ENCODE measurements around the gene VMO1. TPM values are rescaled to one million over a fixed set of nuclear protein-coding genes. Genes with fewer than 3 reads are reported as not detected.

VMO1 gene
- total RNA-seq, 4 donors from 2014 or later: 1.3 to 3.5 TPM; not detected in 2

DNA sequence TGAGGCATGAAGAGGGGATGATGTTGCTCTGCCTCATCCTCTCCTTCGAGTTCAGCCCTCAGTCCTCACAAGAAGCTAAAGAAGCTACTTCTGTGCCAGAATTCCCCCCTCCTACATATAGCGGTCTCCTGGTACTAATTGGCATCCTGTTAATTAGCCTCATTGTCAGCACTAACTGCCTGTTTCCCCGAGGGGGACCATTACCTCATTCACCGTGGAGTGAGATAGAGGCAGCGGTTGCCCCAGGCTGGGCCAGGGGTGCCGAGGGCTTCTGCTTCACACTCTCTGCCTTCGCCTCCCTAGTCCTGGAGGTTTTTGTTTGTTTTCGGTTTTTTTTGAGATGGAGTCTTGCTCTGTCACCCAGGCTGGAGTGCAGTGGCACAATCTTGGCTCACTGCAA, 41.2 kb upstream of the VMO1 start:
- 77 to 85% methylated on average over 5 to 6 of the region's 8 CpGs for WGBS, 2 donors (ENCODE audit: low coverage in 1 of 2)
- TF ChIP-seq, protein P1, sequence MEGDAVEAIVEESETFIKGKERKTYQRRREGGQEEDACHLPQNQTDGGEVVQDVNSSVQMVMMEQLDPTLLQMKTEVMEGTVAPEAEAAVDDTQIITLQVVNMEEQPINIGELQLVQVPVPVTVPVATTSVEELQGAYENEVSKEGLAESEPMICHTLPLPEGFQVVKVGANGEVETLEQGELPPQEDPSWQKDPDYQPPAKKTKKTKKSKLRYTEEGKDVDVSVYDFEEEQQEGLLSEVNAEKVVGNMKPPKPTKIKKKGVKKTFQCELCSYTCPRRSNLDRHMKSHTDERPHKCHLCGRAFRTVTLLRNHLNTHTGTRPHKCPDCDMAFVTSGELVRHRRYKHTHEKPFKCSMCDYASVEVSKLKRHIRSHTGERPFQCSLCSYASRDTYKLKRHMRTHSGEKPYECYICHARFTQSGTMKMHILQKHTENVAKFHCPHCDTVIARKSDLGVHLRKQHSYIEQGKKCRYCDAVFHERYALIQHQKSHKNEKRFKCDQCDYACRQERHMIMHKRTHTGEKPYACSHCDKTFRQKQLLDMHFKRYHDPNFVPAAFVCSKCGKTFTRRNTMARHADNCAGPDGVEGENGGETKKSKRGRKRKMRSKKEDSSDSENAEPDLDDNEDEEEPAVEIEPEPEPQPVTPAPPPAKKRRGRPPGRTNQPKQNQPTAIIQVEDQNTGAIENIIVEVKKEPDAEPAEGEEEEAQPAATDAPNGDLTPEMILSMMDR (IDR thresholded peaks at IDR 0.05): no peak
- no peak for TF ChIP-seq EP300 (IDR thresholded peaks at IDR 0.05)
- TF ChIP-seq POLR2AphosphoS5 (IDR thresholded peaks at IDR 0.05): no peak
- no peak for TF ChIP-seq POLR2A (IDR thresholded peaks at IDR 0.05)
- Histone ChIP-seq H3K4me3 (no peak overlapping the region), H3K36me3 (peaks cover 0 to 16% of the 10 kb centered on the region in 2 donors), H3K4me1 (no peaks in the 10 kb centered on the region), H3K27ac (no peak overlapping the region), H3K9me3 (no peaks in the 10 kb centered on the region), H3K27me3 (no peaks in the 10 kb centered on the region)
- ATAC-seq: no peak

- no peaks in the 10 kb centered on the region for H3K9me3 ChIP-seq
- no peak overlapping the region for H3K4me3 ChIP-seq
- no peak overlapping the region for H3K27ac ChIP-seq
- no peaks in the 10 kb centered on the region for H3K27me3 ChIP-seq
- no peak for ATAC-seq
- H3K4me1 ChIP-seq: no peaks in the 10 kb centered on the region
- TF ChIP-seq POLR2AphosphoS5 (IDR thresholded peaks at IDR 0.05) (no peak), EP300 (IDR thresholded peaks at IDR 0.05) (no peak)
- WGBS, 2 donors (ENCODE audit: low coverage in 1 of 2): 58 to 65% methylated on average over 7 to 8 of the region's 12 CpGs
- peaks cover 0 to 55% of the 10 kb centered on the region in 2 donors for H3K36me3 ChIP-seq
Observed at GRCh38 chr17:4823373-4824089, 37.4 kb upstream of the VMO1 start.

DNA sequence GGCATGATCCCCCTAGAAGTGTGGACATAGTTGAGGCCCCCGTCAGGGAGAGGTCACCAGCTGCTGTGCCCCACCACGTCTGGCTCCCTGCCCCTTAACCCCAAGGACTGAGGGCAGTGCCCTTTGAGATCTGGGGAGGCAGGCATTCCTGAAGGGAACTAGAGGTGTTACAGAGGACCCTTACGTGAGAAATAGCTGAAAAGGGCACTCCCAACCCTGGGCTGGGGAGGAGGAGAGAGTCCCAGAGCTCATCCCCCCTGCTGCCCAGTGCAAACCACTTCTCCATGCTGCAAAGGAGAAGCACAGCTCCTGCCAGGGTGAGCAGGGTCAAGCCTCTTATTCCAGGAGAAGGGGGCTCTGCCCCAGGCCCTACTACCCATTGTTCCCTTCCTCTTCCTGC, 36.7 kb upstream of the VMO1 start:
- ATAC-seq: no peak
- Histone ChIP-seq H3K4me1 (no peaks in the 10 kb centered on the region), H3K27me3 (no peaks in the 10 kb centered on the region), H3K36me3 (peaks cover 0 to 62% of the 10 kb centered on the region in 2 donors), H3K27ac (no peak overlapping the region), H3K9me3 (no peaks in the 10 kb centered on the region), H3K4me3 (no peak overlapping the region)
- no CpG with 5 or more reads among the region's 3 CpGs for WGBS, 2 donors (ENCODE audit: low coverage in 1 of 2)
- TF ChIP-seq POLR2AphosphoS5 (IDR thresholded peaks at IDR 0.05): no peak
- no peak for TF ChIP-seq EP300 (IDR thresholded peaks at IDR 0.05)
- no peak for TF ChIP-seq POLR2A (IDR thresholded peaks at IDR 0.05)
- TF ChIP-seq, protein P1 (IDR thresholded peaks at IDR 0.05): no peak

- Histone ChIP-seq H3K4me1 (no peaks in the 10 kb centered on the region), H3K9me3 (no peaks in the 10 kb centered on the region), H3K36me3 (peaks cover 0 to 91% of the 10 kb centered on the region in 2 donors), H3K27ac (no peak overlapping the region), H3K4me3 (no peak overlapping the region), H3K27me3 (no peaks in the 10 kb centered on the region)
- ATAC-seq: no peak
- TF ChIP-seq, protein P1 (IDR thresholded peaks at IDR 0.05): no peak
- TF ChIP-seq POLR2A (IDR thresholded peaks at IDR 0.05): no peak
- no peak for TF ChIP-seq EP300 (IDR thresholded peaks at IDR 0.05)
- TF ChIP-seq POLR2AphosphoS5 (IDR thresholded peaks at IDR 0.05): no peak
- 86% methylated on average over 7 of the region's 12 CpGs; no CpG with 5 or more reads in 1 of the 2 donors for WGBS, 2 donors (ENCODE audit: low coverage in 1 of 2)
Observed at GRCh38 chr17:4818276-4818675, 32.1 kb upstream of the VMO1 start.

- no peak for ATAC-seq
- H3K27me3 ChIP-seq: no peaks in the 10 kb centered on the region
- TF ChIP-seq, protein P1 (IDR thresholded peaks at IDR 0.05): no peak
- TF ChIP-seq EP300 (IDR thresholded peaks at IDR 0.05) (no peak), POLR2A (IDR thresholded peaks at IDR 0.05) (no peak), POLR2AphosphoS5 (IDR thresholded peaks at IDR 0.05) (no peak)
- H3K36me3 ChIP-seq: peaks cover 0 to 77% of the 10 kb centered on the region in 2 donors
- no peaks in the 10 kb centered on the region for H3K9me3 ChIP-seq
- no peak overlapping the region for H3K4me3 ChIP-seq
- no peak overlapping the region for H3K27ac ChIP-seq
- WGBS, 2 donors (ENCODE audit: low coverage in 1 of 2): 80 to 100% methylated on average over 1 of the region's 13 CpGs
- H3K4me1 ChIP-seq: no peaks in the 10 kb centered on the region
Observed at GRCh38 chr17:4816826-4817225, 30.7 kb upstream of the VMO1 start.
